ENCODE measurements around the gene TM9SF4.
"Not testable (repeated sequence)": the region's sequence is repeated elsewhere in the genome, so short reads cannot be mapped to it uniquely, and the experiment has no call there.

Gene TM9SF4

GRCh38 chr20:32159766-32160221, 50.3 kb downstream of the TM9SF4 start:
- no peak for DNase-seq (ENCODE audit: low spot score)

- DNase-seq (ENCODE audit: low spot score), result no peak
Observed at GRCh38 chr20:32160341-32160740, 50.8 kb downstream of the TM9SF4 start.

- no peak for DNase-seq (ENCODE audit: low spot score)
Observed at GRCh38 chr20:32162351-32162750, 52.8 kb downstream of the TM9SF4 start.

GRCh38 chr20:32163951-32164350, 54.4 kb downstream of the TM9SF4 start:
- DNase-seq (ENCODE audit: low spot score), result no peak

GRCh38 chr20:32164984-32165735, 55.6 kb downstream of the TM9SF4 start:
- no peak for DNase-seq (ENCODE audit: low spot score)

GRCh38 chr20:32165836-32166545, 56.5 kb downstream of the TM9SF4 start:
- DNase-seq (ENCODE audit: low spot score), result no peak

GRCh38 chr20:32167552-32167951, 58.0 kb downstream of the TM9SF4 start:
- DNase-seq (ENCODE audit: low spot score), result no peak

GRCh38 chr20:32168184-32168910, 58.8 kb downstream of the TM9SF4 start:
- no peak for DNase-seq (ENCODE audit: low spot score)

GRCh38 chr20:32177696-32178095, 68.2 kb downstream of the TM9SF4 start:
- not testable (repeated sequence) for DNase-seq (ENCODE audit: low spot score)

- no peak for DNase-seq (ENCODE audit: low spot score)
Observed at GRCh38 chr20:32179515-32179914, 70.0 kb downstream of the TM9SF4 start.

GRCh38 chr20:32179934-32180333, 70.4 kb downstream of the TM9SF4 start:
- DNase-seq (ENCODE audit: low spot score), result no peak

GRCh38 chr20:32181606-32182005, 72.1 kb downstream of the TM9SF4 start:
- no peak for DNase-seq (ENCODE audit: low spot score)

GRCh38 chr20:32183947-32184635, 74.6 kb downstream of the TM9SF4 start:
- no peak for DNase-seq (ENCODE audit: low spot score)

- no peak for DNase-seq (ENCODE audit: low spot score)
Observed at GRCh38 chr20:32184961-32185603, 75.6 kb downstream of the TM9SF4 start.

GRCh38 chr20:32186506-32186905, 77.0 kb downstream of the TM9SF4 start:
- no peak for DNase-seq (ENCODE audit: low spot score)

GRCh38 chr20:32188376-32189122, 79.0 kb downstream of the TM9SF4 start:
- no peak for DNase-seq (ENCODE audit: low spot score)

GRCh38 chr20:32189123-32189410, 79.6 kb downstream of the TM9SF4 start:
- no peak for DNase-seq (ENCODE audit: low spot score)

- DNase-seq (ENCODE audit: low spot score), result peak; percentile 48
Observed at GRCh38 chr20:32189691-32190615, 80.4 kb downstream of the TM9SF4 start.

GRCh38 chr20:32190616-32191415, 81.3 kb downstream of the TM9SF4 start:
- DNase-seq (ENCODE audit: low spot score), result no peak

All from hepatic stellate cell (primary cell).